Fibroblast of lung (primary cell): Measurements from ENCODE around the gene AGBL1. TPM values are rescaled to one million over a fixed set of nuclear protein-coding genes. Genes with fewer than 3 reads are reported as not detected.
A peak's percentile ranks its signal among the peaks of the same experiment; 100 is the strongest.

Source experiments
- DNase-seq, 2 donors: peaks; one replicate each; pipeline versions ENCODE4 v3.0.0 to v3.0.0-alpha.2; 2010; ENCODE audit warnings: low read depth in 2 of 2
- H2AFZ ChIP-seq: 2 replicates; pipeline ENCODE4 v1.5.1; 2012; ENCODE audit warnings: low read length, control low read depth, inconsistent platforms
- H3K27ac ChIP-seq: 2 replicates; pipeline ENCODE4 v1.5.1; 2011; ENCODE audit warnings: low read length, control low read depth; ENCODE audit not compliant: insufficient read depth
- H3K27me3 ChIP-seq: 2 replicates; pipeline ENCODE4 v1.5.1; 2011; ENCODE audit warnings: mild to moderate bottlenecking, low read length; ENCODE audit not compliant: control insufficient read depth, insufficient read depth
- H3K36me3 ChIP-seq: 2 replicates; pipeline ENCODE4 v1.5.1; 2011; ENCODE audit warnings: low read length; ENCODE audit not compliant: control insufficient read depth, insufficient read depth
- H3K4me1 ChIP-seq: 2 replicates; pipeline ENCODE4 v1.5.1; 2011; ENCODE audit warnings: low read length; ENCODE audit not compliant: control insufficient read depth, insufficient read depth; ENCODE audit errors: extremely low read depth
- H3K4me2 ChIP-seq: 2 replicates; pipeline ENCODE4 v1.5.1; 2011; ENCODE audit warnings: low read length, control low read depth; ENCODE audit not compliant: insufficient read depth; ENCODE audit errors: extremely low read depth
- H3K4me3 ChIP-seq, 4 experiments: fragments of 200-600 bp in 1 of 4; sonication (generic) in 1 of 4; replicated peaks in 1 of 4; 2 replicates each; pipeline ENCODE4 v1.5.1; 2011 to 2016; ENCODE audit warnings: low read length in 4 of 4, low read depth in 3 of 4, mild to moderate bottlenecking in 3 of 4, control low read depth in 2 of 4, inconsistent platforms in 1 of 4, mixed read lengths in 1 of 4; ENCODE audit not compliant: insufficient read depth in 1 of 4; ENCODE audit errors: control extremely low read depth in 1 of 4
- H3K79me2 ChIP-seq: 2 replicates; pipeline ENCODE4 v1.5.1; 2012; ENCODE audit warnings: mild to moderate bottlenecking, low read length, inconsistent platforms; ENCODE audit not compliant: control insufficient read depth, insufficient read depth
- H3K9ac ChIP-seq: 2 replicates; pipeline ENCODE4 v1.5.1; 2011; ENCODE audit warnings: mild to moderate bottlenecking, low read length, control low read depth; ENCODE audit not compliant: insufficient read depth
- H3K9me3 ChIP-seq: 2 replicates; pipeline ENCODE4 v1.5.1; 2012; ENCODE audit warnings: low read depth, low read length; ENCODE audit not compliant: control insufficient read depth, insufficient read depth
- H4K20me1 ChIP-seq: 2 replicates; pipeline ENCODE4 v1.5.1; 2011; ENCODE audit warnings: low read length; ENCODE audit not compliant: control insufficient read depth, insufficient read depth; ENCODE audit errors: extremely low read depth
- EZH2 ChIP-seq: IDR thresholded peaks from 2 replicates; pipeline ENCODE4 v1.5.1; 2012; ENCODE audit warnings: low read length, control low read depth, mild to moderate bottlenecking; ENCODE audit errors: missing control alignments
- polyA plus RNA-seq, 2 donors: library from polyadenylated mRNA; depleted of rRNA in 1 of 2; stranded (reverse) in 1 of 2; unstranded in 1 of 2; fragments of >200 nt; gene quantifications; 2 replicates each; pipeline ENCODE4 v1.2.1, GENCODE V29; 2011 to 2012; ENCODE audit warnings: missing spikeins in 1 of 2
- total RNA-seq: library from RNA; depleted of rRNA; stranded (reverse); fragments of >200 nt; gene quantifications from 2 replicates; pipeline ENCODE4 v1.2.1, GENCODE V29; 2014
- TF ChIP-seq, protein P1 (sequence below), 2 donors: IDR thresholded peaks in 1 of 2; conservative IDR thresholded peaks in 1 of 2; 1 replicate in 1 of 2; 2 replicates in 1 of 2; pipeline ENCODE4 v1.5.1; 2011 to 2012; ENCODE audit warnings: low read length in 2 of 2, control low read depth in 1 of 2, inconsistent platforms in 1 of 2, low read depth in 1 of 2, mild to moderate bottlenecking in 1 of 2

AGBL1 gene
- total and polyA plus RNA-seq, 2 donors (not counting 1 experiment from before 2014, with no cell fraction given), result not detected

DNA sequence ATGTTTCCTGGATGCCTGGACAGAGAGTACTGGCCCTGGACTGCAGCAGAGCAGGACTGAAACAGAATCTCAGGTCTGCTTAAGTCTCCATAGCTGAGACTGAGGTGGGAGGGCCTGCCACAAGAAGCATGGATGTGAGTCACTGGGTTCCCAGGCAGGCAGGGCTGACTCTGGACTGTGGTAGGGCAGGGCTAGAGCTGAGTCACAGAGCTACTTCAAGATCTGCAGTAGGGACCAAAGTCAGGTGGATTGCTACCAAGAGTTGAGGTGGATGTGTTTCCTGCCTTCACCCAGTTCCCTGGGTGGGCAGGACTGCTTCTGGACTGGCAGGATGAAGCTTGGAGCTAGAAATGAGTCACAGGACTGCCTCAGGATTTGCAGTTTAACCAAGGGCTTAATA lies 282.9 kb downstream of the AGBL1 start:
- DNase-seq, result peak in 1 of 2 donors; percentile 81

DNA sequence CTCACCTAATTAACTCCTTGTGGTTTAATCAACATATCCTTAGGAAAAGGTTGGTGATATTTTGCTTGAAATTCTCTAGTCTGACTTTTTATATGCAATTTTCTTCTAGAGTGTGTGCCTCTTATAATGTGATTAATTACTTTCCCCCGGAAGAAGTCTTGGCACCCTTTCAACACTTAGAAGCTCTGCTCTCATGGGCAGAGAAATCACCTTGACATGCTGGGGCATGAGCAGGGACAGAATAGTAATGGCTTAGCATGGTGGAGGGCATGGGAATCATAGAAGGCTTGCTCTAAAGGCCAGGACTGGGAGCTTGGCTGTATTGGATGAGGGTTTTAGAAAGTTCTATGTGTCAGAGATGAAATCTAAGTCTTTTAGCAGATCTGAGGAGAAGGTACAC lies 293.5 kb downstream of the AGBL1 start:
- H3K27me3 ChIP-seq, result no peaks in the 10 kb centered on the region
- no peaks in the 10 kb centered on the region for H3K9me3 ChIP-seq
- H4K20me1 ChIP-seq, result no peaks in the 10 kb centered on the region
- H3K36me3 ChIP-seq, result no peaks in the 10 kb centered on the region
- no peak overlapping the region for H2AFZ ChIP-seq
- H3K4me1 ChIP-seq, result no peaks in the 10 kb centered on the region
- H3K27ac ChIP-seq, result no peak overlapping the region
- H3K79me2 ChIP-seq, result no peaks in the 10 kb centered on the region
- H3K9ac ChIP-seq, result no peak overlapping the region
- no peak for DNase-seq
- TF ChIP-seq, protein P1, sequence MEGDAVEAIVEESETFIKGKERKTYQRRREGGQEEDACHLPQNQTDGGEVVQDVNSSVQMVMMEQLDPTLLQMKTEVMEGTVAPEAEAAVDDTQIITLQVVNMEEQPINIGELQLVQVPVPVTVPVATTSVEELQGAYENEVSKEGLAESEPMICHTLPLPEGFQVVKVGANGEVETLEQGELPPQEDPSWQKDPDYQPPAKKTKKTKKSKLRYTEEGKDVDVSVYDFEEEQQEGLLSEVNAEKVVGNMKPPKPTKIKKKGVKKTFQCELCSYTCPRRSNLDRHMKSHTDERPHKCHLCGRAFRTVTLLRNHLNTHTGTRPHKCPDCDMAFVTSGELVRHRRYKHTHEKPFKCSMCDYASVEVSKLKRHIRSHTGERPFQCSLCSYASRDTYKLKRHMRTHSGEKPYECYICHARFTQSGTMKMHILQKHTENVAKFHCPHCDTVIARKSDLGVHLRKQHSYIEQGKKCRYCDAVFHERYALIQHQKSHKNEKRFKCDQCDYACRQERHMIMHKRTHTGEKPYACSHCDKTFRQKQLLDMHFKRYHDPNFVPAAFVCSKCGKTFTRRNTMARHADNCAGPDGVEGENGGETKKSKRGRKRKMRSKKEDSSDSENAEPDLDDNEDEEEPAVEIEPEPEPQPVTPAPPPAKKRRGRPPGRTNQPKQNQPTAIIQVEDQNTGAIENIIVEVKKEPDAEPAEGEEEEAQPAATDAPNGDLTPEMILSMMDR (conservative IDR thresholded peaks at IDR 0.05 in 1 of 2, IDR thresholded peaks at IDR 0.05 in 1 of 2; ENCODE audit: low read depth in 1 of 2, low read length in 2 of 2), result no peak
- TF ChIP-seq EZH2, result no peak
- H3K4me2 ChIP-seq, result no peak overlapping the region
- no peak overlapping the region for H3K4me3 ChIP-seq

More for the DNA sequence above, 282.9 kb downstream of the AGBL1 start:
- Histone ChIP-seq H3K9ac (no peak overlapping the region), H3K36me3 (no peaks in the 10 kb centered on the region), H3K27ac (no peak overlapping the region), H3K79me2 (no peaks in the 10 kb centered on the region), H3K27me3 (no peaks in the 10 kb centered on the region), H2AFZ (no peak overlapping the region), H3K4me1 (no peaks in the 10 kb centered on the region), H3K9me3 (no peaks in the 10 kb centered on the region), H3K4me2 (no peak overlapping the region), H4K20me1 (no peaks in the 10 kb centered on the region), H3K4me3 (no peak overlapping the region)
- TF ChIP-seq EZH2, result no peak
- TF ChIP-seq, protein P1 (conservative IDR thresholded peaks at IDR 0.05 in 1 of 2, IDR thresholded peaks at IDR 0.05 in 1 of 2; ENCODE audit: low read depth in 1 of 2, low read length in 2 of 2), result no peak

DNA sequence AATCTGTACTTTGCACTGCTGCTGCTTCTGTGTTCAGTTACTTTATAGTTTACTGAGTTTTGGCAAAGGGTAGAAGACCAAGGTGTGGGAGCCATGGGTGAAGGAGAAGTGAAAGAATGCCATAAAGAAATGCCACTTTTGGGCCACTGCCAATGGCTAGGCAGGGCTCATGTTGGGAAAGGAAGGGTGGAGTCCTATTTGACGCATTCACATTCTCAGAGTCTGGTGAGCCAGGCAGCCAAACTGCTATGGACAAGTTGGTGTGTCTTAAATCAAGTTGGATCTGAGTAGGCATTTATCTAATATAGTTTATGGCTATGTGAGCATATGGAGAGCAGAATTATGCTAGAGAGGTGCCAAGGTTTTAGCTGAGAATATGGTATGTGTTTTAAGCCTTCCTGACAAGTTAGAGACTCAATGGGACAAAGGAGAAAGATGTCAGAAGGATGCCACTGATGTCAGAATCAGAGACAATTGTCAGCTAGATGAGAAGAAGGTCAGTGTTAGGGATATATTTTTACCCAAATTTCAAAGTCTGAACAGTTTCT lies 296.1 kb downstream of the AGBL1 start:
- no peak for DNase-seq
- TF ChIP-seq, protein P1 (conservative IDR thresholded peaks at IDR 0.05 in 1 of 2, IDR thresholded peaks at IDR 0.05 in 1 of 2; ENCODE audit: low read depth in 1 of 2, low read length in 2 of 2), result no peak
- TF ChIP-seq EZH2, result no peak

More for the DNA sequence above, 296.1 kb downstream of the AGBL1 start:
- H2AFZ ChIP-seq, result no peak overlapping the region
- no peaks in the 10 kb centered on the region for H4K20me1 ChIP-seq
- H3K79me2 ChIP-seq, result no peaks in the 10 kb centered on the region
- no peaks in the 10 kb centered on the region for H3K36me3 ChIP-seq
- no peak overlapping the region for H3K4me2 ChIP-seq
- H3K27me3 ChIP-seq, result no peaks in the 10 kb centered on the region
- H3K4me3 ChIP-seq, result no peak overlapping the region
- H3K9me3 ChIP-seq, result no peaks in the 10 kb centered on the region
- no peak overlapping the region for H3K9ac ChIP-seq
- no peak overlapping the region for H3K27ac ChIP-seq
- H3K4me1 ChIP-seq, result no peaks in the 10 kb centered on the region
